ENCODE data around the gene LAMA1. TPM values are rescaled to one million over a fixed set of nuclear protein-coding genes. Genes with fewer than 3 reads are reported as not detected.
"Not testable (repeated sequence)": the region's sequence is repeated elsewhere in the genome, so short reads cannot be mapped to it uniquely, and the experiment has no call there.

Gene LAMA1
- total RNA-seq, 2 donors from 2014 or later: 1.8 to 4.0 TPM

- no peak for DNase-seq (ENCODE audit: low spot score)
- intact Hi-C loops (cut with DNase I): no loop called here
Measured at GRCh38 chr18:6939972-6940371, 177.6 kb downstream of the LAMA1 start.

- intact Hi-C loops (cut with DNase I); DNase-seq (ENCODE audit: low spot score): not testable (repeated sequence)
Measured at GRCh38 chr18:6938403-6938802, 179.2 kb downstream of the LAMA1 start.

- no peak for DNase-seq (ENCODE audit: low spot score)
- intact Hi-C loops (cut with DNase I): no loop called here
Measured at GRCh38 chr18:6938003-6938402, 179.6 kb downstream of the LAMA1 start.

- intact Hi-C loops (cut with DNase I): no loop called here
- DNase-seq (ENCODE audit: low spot score): no peak
Measured at GRCh38 chr18:6934859-6935258, 182.7 kb downstream of the LAMA1 start.

- peak; percentile 82 for DNase-seq (ENCODE audit: low spot score)
- intact Hi-C loops (cut with DNase I): loop anchor here in 1 of 2 donors (10.0 kb wide), 2 partner anchors 55 to 95 kb away; no protein-coding TSS in a partner anchor
Measured at GRCh38 chr18:6929370-6930102, 188.1 kb downstream of the LAMA1 start.

- no peak for DNase-seq (ENCODE audit: low spot score)
- intact Hi-C loops (cut with DNase I): loop anchor here in 1 of 2 donors (10.0 kb wide), 2 partner anchors 56 to 96 kb away; no protein-coding TSS in a partner anchor
Measured at GRCh38 chr18:6928359-6928758, 189.2 kb downstream of the LAMA1 start.

- no peak for DNase-seq (ENCODE audit: low spot score)
Measured at GRCh38 chr18:6927153-6927552, 190.4 kb downstream of the LAMA1 start.

GRCh38 chr18:6923220-6923619, 194.4 kb downstream of the LAMA1 start:
- intact Hi-C loops (cut with DNase I): loop anchor here in 1 of 2 donors (5.0 to 10.0 kb wide), 3 partner anchors 62 to 254 kb away; no protein-coding TSS in a partner anchor

More at GRCh38 chr18:6927153-6927552, 190.4 kb downstream of the LAMA1 start:
- intact Hi-C loops (cut with DNase I): loop anchor here in 1 of 2 donors (10.0 kb wide), 2 partner anchors 58 to 98 kb away; no protein-coding TSS in a partner anchor

GRCh38 chr18:6921571-6921970, 196.0 kb downstream of the LAMA1 start:
- no peak for DNase-seq (ENCODE audit: low spot score)
- intact Hi-C loops (cut with DNase I): loop anchor here in 1 of 2 donors (5.0 to 10.0 kb wide), 3 partner anchors 63 to 256 kb away; no protein-coding TSS in a partner anchor

More at GRCh38 chr18:6923220-6923619, 194.4 kb downstream of the LAMA1 start:
- DNase-seq (ENCODE audit: low spot score): no peak

GRCh38 chr18:6920099-6920955, 197.3 kb downstream of the LAMA1 start:
- no peak for DNase-seq (ENCODE audit: low spot score)

GRCh38 chr18:6917072-6917471, 200.5 kb downstream of the LAMA1 start:
- DNase-seq (ENCODE audit: low spot score): no peak
- intact Hi-C loops (cut with DNase I): no loop called here

More at GRCh38 chr18:6920099-6920955, 197.3 kb downstream of the LAMA1 start:
- intact Hi-C loops (cut with DNase I): loop anchor here in 1 of 2 donors (5.0 to 10.0 kb wide), 3 partner anchors 64 to 257 kb away; no protein-coding TSS in a partner anchor

- intact Hi-C loops (cut with DNase I): no loop called here
- DNase-seq (ENCODE audit: low spot score): no peak
Measured at GRCh38 chr18:6901286-6901926, 216.2 kb downstream of the LAMA1 start.

- intact Hi-C loops (cut with DNase I): no loop called here
- DNase-seq (ENCODE audit: low spot score): no peak
Measured at GRCh38 chr18:6891788-6892187, 225.8 kb downstream of the LAMA1 start.

Other genes with a start within 250 kb of the LAMA1 start
- not detected for gene LRRC30, start 113.3 kb upstream of the LAMA1 start, total RNA-seq

Measured in posterior vena cava (tissue), 2 donors.